Kidney glomerular epithelial cell (primary cell): ENCODE data around the gene RNF114.
A peak's percentile ranks its signal among the peaks of the same experiment; 100 is the strongest.

Source experiments
- DNase-seq: peaks from one replicate; lab custom pipeline; 2025; lab: John Stamatoyannopoulos, UW

RNF114 gene

DNA sequence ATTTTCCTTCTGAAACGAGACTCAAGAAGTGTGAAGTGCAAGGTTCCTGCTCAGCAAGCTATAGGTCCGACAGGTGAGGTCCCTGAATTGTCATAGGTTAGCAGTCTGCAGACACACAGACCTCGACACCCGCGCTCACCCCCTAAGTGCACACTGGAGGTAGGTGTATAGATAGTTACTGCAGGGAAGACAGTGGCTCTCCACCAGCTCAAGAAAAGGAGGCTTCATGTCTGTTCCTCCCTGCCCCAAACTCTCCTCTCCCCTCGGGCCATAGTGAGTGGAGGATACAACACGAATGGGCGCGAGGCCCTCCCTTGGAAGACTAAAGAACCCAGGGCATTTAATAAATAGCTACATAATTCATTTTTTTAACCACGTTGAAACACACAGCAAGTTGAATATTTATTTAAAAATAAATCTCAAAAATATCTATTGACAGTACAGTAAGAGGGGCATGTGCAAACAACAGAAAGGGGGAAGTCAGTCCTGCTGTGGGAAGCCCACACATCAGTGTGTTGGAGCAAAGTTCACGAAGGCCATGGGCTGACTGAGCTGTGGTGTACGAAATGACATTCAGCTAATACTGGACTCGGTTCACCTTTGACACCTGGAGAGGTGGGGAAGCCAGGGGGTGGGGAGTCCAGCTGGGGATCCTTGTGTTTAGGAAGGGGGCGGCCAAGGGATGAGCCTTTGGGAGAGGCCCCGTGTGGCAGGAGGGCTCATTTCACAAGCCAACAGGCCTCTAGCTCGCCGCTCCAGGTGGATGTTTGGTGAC lies 31.6 kb upstream of the RNF114 start:
- DNase-seq = no peak

GRCh38 chr20:49905415-49906091 lies 30.6 kb upstream of the RNF114 start:
- DNase-seq = no peak

- DNase-seq = no peak
Observed at GRCh38 chr20:49906101-49906604, 30.0 kb upstream of the RNF114 start.

- DNase-seq = no peak
Observed at GRCh38 chr20:49906615-49907154, 29.5 kb upstream of the RNF114 start.

- DNase-seq = no peak
Observed at GRCh38 chr20:49907405-49908257, 28.6 kb upstream of the RNF114 start.

- DNase-seq = no peak
Observed at GRCh38 chr20:49908258-49908565, 28.0 kb upstream of the RNF114 start.

- no peak for DNase-seq
Observed at GRCh38 chr20:49909499-49910339, 26.5 kb upstream of the RNF114 start.

GRCh38 chr20:49910340-49910706 lies 25.9 kb upstream of the RNF114 start:
- no peak for DNase-seq

- DNase-seq = no peak
Observed at GRCh38 chr20:49913399-49914047, 22.7 kb upstream of the RNF114 start.

- DNase-seq = no peak
Observed at GRCh38 chr20:49914310-49915117, 21.7 kb upstream of the RNF114 start.

GRCh38 chr20:49915118-49915379 lies 21.1 kb upstream of the RNF114 start:
- DNase-seq = no peak

DNA sequence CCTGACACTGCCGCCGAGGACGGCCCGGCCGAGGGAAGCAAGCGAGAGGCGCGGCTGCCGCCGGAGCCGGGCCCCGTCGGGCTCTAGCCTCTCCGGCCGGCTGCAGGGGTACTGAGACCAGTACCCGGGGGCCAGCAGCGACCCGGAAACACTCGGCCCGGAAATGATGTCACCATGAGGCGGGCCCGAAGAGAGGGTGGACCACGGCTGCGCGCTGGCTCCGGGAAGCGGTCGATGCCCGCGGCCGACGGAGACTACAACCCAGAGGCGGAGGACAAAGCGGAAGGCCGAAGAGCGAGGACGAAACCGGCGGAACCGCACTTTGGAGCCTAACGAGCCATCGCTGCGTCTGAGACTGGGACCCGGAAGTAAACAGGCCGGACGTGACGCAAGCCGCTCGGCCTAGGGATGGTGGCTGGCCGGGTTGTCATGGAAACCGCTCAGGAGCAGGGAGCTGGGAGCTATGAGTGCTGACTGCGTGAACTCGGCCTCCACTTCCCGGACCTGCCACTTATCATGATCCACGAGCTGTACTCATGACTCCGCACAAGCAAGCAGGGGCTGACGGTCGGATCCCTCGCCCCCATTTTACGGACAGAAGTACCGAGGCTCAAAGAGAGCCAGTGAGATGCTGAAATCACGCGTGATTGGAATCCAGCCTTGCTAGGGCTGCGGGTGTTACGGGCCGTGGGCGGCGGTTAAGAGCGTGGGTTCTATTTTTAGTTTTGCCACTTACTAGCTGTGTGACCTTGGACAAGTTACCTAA lies 20.6 kb upstream of the RNF114 start, which contains the start of gene SPATA2:
SPATA2 (minus strand) TSS at position 150 of the 766 bp plus-strand sequence. CDS start 7,039 bp downstream, outside the sequence.
- DNase-seq = peak; percentile 83

DNA sequence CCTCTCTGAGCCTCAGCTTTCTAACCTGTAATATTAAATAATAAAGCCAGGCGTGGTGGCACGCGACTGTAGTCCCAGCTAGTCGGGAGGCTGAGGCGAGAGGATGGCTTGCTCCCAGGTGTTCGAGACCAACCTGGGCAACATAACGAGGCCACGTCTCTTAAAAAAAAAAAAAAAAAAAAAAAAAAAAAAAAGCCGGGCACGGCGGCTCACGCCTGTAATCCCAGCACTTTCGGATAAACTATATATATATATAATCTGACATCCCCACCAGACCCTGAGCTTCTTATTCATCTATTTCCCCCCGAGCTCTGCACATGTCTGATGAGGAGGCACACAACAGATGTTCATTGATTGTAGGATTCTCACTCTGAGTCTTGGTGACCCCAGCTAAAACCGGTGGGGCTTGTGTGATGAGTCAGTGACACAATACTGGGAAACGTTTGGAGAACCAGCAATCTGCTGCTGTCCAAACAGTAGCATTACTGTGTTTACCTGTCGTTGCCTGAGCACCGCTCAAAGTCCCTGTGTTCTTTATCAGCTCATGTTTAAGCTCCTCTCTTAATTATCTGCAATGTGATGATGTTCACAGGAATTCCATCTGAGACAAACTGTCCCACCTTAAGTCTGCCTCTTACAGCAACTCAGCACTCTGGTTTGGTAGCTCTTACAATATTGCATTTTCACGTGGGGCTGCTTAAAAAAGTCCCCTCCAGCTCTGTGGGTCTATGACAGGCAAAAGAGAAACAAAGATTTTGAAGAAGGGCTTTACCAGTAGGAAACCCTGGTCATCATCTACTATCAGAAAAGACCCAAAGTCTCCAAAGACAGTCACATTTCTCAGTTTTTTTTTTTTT lies 19.8 kb upstream of the RNF114 start:
- DNase-seq = peak; percentile 37

DNA sequence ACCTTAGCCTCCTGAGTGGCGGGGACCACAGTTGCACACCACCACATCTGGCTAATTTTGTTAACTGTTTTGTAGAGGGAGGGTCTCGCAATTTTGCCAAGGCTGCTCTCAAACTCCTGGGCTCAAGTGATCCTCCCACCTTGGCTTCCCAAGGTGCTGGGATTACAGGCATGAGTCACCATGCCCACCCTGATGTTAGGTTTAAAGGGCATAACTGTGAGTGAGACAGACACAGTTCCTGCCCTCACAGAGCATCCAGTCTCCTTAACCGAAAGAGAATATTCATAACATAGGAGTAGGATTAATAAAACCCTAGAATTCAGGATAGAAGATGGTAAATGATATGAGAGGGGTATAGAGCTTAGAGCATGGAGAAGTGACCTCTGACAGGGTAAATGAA lies 17.8 kb upstream of the RNF114 start:
- DNase-seq = no peak

GRCh38 chr20:49919009-49919408 lies 17.2 kb upstream of the RNF114 start:
- no peak for DNase-seq

GRCh38 chr20:49919461-49919860 lies 16.7 kb upstream of the RNF114 start:
- DNase-seq = no peak

- DNase-seq = no peak
Observed at GRCh38 chr20:49924247-49924646, 11.9 kb upstream of the RNF114 start.

- DNase-seq = no peak
Observed at GRCh38 chr20:49925901-49926454, 10.2 kb upstream of the RNF114 start.
